ENCODE measurements around the gene ITGAD.

ITGAD gene

DNA sequence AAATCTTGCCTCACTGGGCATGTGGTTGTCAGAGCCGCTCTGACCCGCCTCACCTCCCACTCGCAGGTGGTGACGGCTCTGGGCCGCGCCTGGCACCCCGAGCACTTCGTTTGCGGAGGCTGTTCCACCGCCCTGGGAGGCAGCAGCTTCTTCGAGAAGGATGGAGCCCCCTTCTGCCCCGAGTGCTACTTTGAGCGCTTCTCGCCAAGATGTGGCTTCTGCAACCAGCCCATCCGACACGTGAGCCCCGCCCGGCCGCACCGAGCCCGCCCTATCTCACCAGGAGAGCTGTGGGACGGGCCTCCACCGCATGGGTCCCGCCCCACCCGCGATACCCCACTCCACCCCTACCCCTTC lies 82.8 kb downstream of the ITGAD start:
- DNase-seq (ENCODE audit: low read depth), result no peak

Measured in T follicular helper cell (primary cell).